Neural progenitor cell (in vitro differentiated cells): Measurements from ENCODE around the gene CYBRD1. TPM values are rescaled to one million over a fixed set of nuclear protein-coding genes. Genes with fewer than 3 reads are reported as not detected.

ENCODE experiments used
- DNase-seq: peaks from one replicate; pipeline ENCODE4 v3.0.0-alpha.2; 2016; ENCODE audit warnings: low spot score
- H2AFZ ChIP-seq: fragments of 200-600 bp; sonication (generic); replicated peaks from 2 replicates; pipeline ENCODE4 v1.6.1; 2016; ENCODE audit warnings: antibody characterized with exemption
- H3F3A ChIP-seq: fragments of 200-600 bp; sonication (generic); 2 replicates; pipeline ENCODE4 v1.6.1; 2016; ENCODE audit warnings: antibody characterized with exemption, low read depth
- H3K27ac ChIP-seq: fragments of 200-600 bp; sonication (generic); 2 replicates; pipeline ENCODE4 v1.5.1; 2016; ENCODE audit warnings: mild to moderate bottlenecking
- H3K27me3 ChIP-seq: fragments of 200-600 bp; sonication (generic); 2 replicates; pipeline ENCODE4 v1.6.1; 2016; ENCODE audit warnings: mild to moderate bottlenecking, moderate library complexity
- H3K36me3 ChIP-seq: fragments of 200-600 bp; sonication (generic); 2 replicates; pipeline ENCODE4 v1.5.1; 2016
- H3K4me1 ChIP-seq: fragments of 200-600 bp; sonication (generic); 2 replicates; pipeline ENCODE4 v1.6.1; 2016; ENCODE audit warnings: mixed run types
- H3K4me2 ChIP-seq: fragments of 200-600 bp; sonication (generic); 2 replicates; pipeline ENCODE4 v1.6.1; 2016
- H3K4me3 ChIP-seq: fragments of 200-600 bp; sonication (generic); 2 replicates; pipeline ENCODE4 v1.5.1; 2016
- H3K79me2 ChIP-seq: fragments of 200-600 bp; sonication (generic); 2 replicates; pipeline ENCODE4 v1.6.1; 2016; ENCODE audit warnings: low read depth
- H3K9ac ChIP-seq: fragments of 200-600 bp; sonication (generic); 2 replicates; pipeline ENCODE4 v1.6.1; 2016
- H3K9me3 ChIP-seq: fragments of 200-600 bp; sonication (generic); 2 replicates; pipeline ENCODE4 v1.5.1; 2016; ENCODE audit warnings: low read depth
- H4K20me1 ChIP-seq: fragments of 200-600 bp; sonication (generic); 2 replicates; pipeline ENCODE4 v1.6.1; 2016; ENCODE audit warnings: low read depth
- H3K27ac Mint-ChIP-seq: 3 replicates; pipeline ENCODE4 v1.8.0; 2021; ENCODE audit warnings: mixed read lengths
- H3K27me3 Mint-ChIP-seq: 2 replicates; pipeline ENCODE4 v1.8.0; 2022; ENCODE audit warnings: low read depth, mild to moderate bottlenecking, inconsistent platforms, moderate library complexity, mixed read lengths; ENCODE audit not compliant: insufficient read depth
- H3K36me3 Mint-ChIP-seq: 3 replicates; pipeline ENCODE4 v1.8.0; 2021; ENCODE audit warnings: mixed read lengths
- H3K4me1 Mint-ChIP-seq: 3 replicates; pipeline ENCODE4 v1.8.0; 2021; ENCODE audit warnings: mixed read lengths
- H3K4me3 Mint-ChIP-seq: 3 replicates; pipeline ENCODE4 v1.8.0; 2021; ENCODE audit warnings: mild to moderate bottlenecking, moderate library complexity, mixed read lengths
- H3K9me3 Mint-ChIP-seq: 3 replicates; pipeline ENCODE4 v1.8.0; 2020; ENCODE audit warnings: mixed read lengths
- CTCF ChIP-seq: fragments of 200-600 bp; sonication (generic); IDR thresholded peaks from 2 replicates; pipeline ENCODE4 v1.5.1; 2017; ENCODE audit warnings: antibody characterized with exemption, mild to moderate bottlenecking
- EZH2 ChIP-seq: fragments of 200-600 bp; sonication (generic); IDR thresholded peaks from 2 replicates; pipeline ENCODE4 v1.6.1; 2017; ENCODE audit warnings: antibody characterized with exemption, mild to moderate bottlenecking, moderate library complexity
- EZH2phosphoT487 ChIP-seq: fragments of 200-600 bp; sonication (generic); IDR thresholded peaks from 2 replicates; pipeline ENCODE4 v1.6.1; 2017; ENCODE audit warnings: antibody characterized with exemption
- total RNA-seq: library from RNA; depleted of rRNA; stranded (reverse); fragments of >200 nt; gene quantifications from 2 replicates; pipeline ENCODE4 v1.2.3, GENCODE V29; 2015; ENCODE audit warnings: low replicate concordance

The CYBRD1 gene
- total RNA-seq, 1 donor from 2014 or later = 11.1 TPM

DNA sequence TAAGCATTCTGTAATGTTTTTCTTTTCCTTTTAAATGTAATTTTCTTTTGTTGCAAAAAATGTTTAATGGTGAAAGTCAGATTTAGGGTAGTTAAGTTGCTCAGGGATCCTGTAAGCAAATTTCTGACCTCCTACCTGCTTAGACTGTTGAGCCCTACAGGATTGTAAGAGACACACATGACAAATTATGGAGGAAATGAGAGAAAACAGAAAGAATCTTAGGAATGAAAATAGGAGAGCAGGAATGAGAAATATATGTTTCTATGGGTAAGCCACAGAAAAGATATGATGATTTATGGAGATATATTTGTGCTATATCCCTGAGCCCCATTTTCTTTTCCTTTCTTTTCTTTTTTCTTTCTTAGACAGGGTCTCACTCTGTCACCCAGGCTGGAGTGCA, 28.3 kb downstream of the CYBRD1 start:
- H3K79me2 ChIP-seq = no peaks in the 10 kb centered on the region
- no peak overlapping the region for H3K4me3 ChIP-seq
- no peaks in the 10 kb centered on the region for H3K4me1 Mint-ChIP-seq
- no peaks in the 10 kb centered on the region for H3K4me1 ChIP-seq
- no peak overlapping the region for H2AFZ ChIP-seq
- DNase-seq = no peak
- no peak overlapping the region for H3K4me2 ChIP-seq
- H3K9ac ChIP-seq = no peak overlapping the region
- no peak for TF ChIP-seq CTCF
- TF ChIP-seq EZH2phosphoT487 = no peak
- TF ChIP-seq EZH2 = no peak
- H3F3A ChIP-seq = no peaks in the 10 kb centered on the region
- no peaks in the 10 kb centered on the region for H4K20me1 ChIP-seq
- no peak overlapping the region for H3K4me3 Mint-ChIP-seq
- H3K9me3 ChIP-seq = no peaks in the 10 kb centered on the region
- H3K36me3 Mint-ChIP-seq = no peaks in the 10 kb centered on the region
- no peaks in the 10 kb centered on the region for H3K36me3 ChIP-seq
- H3K27me3 Mint-ChIP-seq = no peaks in the 10 kb centered on the region
- H3K9me3 Mint-ChIP-seq = no peaks in the 10 kb centered on the region
- H3K27ac ChIP-seq = no peak overlapping the region
- no peak overlapping the region for H3K27ac Mint-ChIP-seq
- H3K27me3 ChIP-seq = no peaks in the 10 kb centered on the region

GRCh38 chr2:171551836-171552235, 29.6 kb downstream of the CYBRD1 start:
- Mint-ChIP-seq H3K36me3 (no peaks in the 10 kb centered on the region), H3K4me1 (peaks cover 2% of the 10 kb centered on the region), H3K9me3 (no peaks in the 10 kb centered on the region), H3K27me3 (no peaks in the 10 kb centered on the region), H3K4me3 (no peak overlapping the region), H3K27ac (no peak overlapping the region)
- Histone ChIP-seq H3K79me2 (no peaks in the 10 kb centered on the region), H3K4me3 (no peak overlapping the region), H3K9me3 (no peaks in the 10 kb centered on the region), H4K20me1 (no peaks in the 10 kb centered on the region), H3K27me3 (no peaks in the 10 kb centered on the region), H3K36me3 (no peaks in the 10 kb centered on the region), H2AFZ (no peak overlapping the region), H3K4me1 (peaks cover 4% of the 10 kb centered on the region), H3K9ac (no peak overlapping the region), H3F3A (no peaks in the 10 kb centered on the region), H3K27ac (no peak overlapping the region), H3K4me2 (no peak overlapping the region)
- no peak for TF ChIP-seq CTCF
- TF ChIP-seq EZH2phosphoT487 = no peak
- no peak for TF ChIP-seq EZH2
- DNase-seq = no peak

DNA sequence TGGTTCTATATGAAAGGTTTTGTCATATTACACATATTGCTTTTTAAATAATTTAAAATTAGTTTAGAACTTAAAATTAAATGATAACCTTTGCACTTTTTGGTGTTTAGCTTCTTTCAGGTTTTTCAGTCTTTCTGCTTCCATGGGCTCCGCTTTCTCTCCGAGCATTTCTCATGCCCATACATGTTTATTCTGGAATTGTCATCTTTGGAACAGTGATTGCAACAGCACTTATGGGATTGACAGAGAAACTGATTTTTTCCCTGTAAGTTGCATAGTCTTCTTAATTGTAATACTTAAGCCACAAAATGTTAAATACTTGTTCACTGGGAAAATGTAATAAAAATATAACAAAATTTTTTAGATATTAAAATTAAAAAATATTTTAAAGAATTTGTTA, 31.0 kb downstream of the CYBRD1 start:
- Histone ChIP-seq H4K20me1 (no peaks in the 10 kb centered on the region), H3K27me3 (no peaks in the 10 kb centered on the region), H3K4me1 (peaks cover 17% of the 10 kb centered on the region), H3K27ac (no peak overlapping the region), H2AFZ (no peak overlapping the region), H3K36me3 (no peaks in the 10 kb centered on the region), H3K4me2 (no peak overlapping the region), H3F3A (peaks cover 9% of the 10 kb centered on the region), H3K9ac (no peak overlapping the region), H3K79me2 (no peaks in the 10 kb centered on the region), H3K9me3 (no peaks in the 10 kb centered on the region), H3K4me3 (no peak overlapping the region)
- Mint-ChIP-seq H3K36me3 (no peaks in the 10 kb centered on the region), H3K4me1 (peaks cover 8% of the 10 kb centered on the region), H3K27me3 (no peaks in the 10 kb centered on the region), H3K4me3 (no peak overlapping the region), H3K27ac (no peak overlapping the region), H3K9me3 (no peaks in the 10 kb centered on the region)
- DNase-seq = no peak
- TF ChIP-seq EZH2 = no peak
- TF ChIP-seq EZH2phosphoT487 = no peak
- no peak for TF ChIP-seq CTCF
